ENCODE results near the gene NDUFA9.

- no peak for TF ChIP-seq GATA3 (IDR thresholded peaks at IDR 0.05; ENCODE audit: low read depth, low read length)
- TF ChIP-seq GATA2 (IDR thresholded peaks at IDR 0.05; ENCODE audit: low read depth, low read length), result no peak
Observed at GRCh38 chr12:4648104-4648500, 812 bp upstream of the NDUFA9 start.

Data from SH-SY5Y (cell line).